Kidney (tissue), 14 donors: ENCODE measurements around the gene ZFTA. TPM values are rescaled to one million over a fixed set of nuclear protein-coding genes. Genes with fewer than 3 reads are reported as not detected.
A peak's percentile ranks its signal among the peaks of the same experiment; 100 is the strongest.

Experiments used
- DNase-seq, 5 donors: peaks; one replicate each; pipeline ENCODE4 v3.0.0-alpha.2; 2013 to 2020
- FAIRE-seq: peaks from 2 replicates; lab custom pipeline; 2012; peaks lifted over from hg19 to GRCh38; lab: Jason Lieb, UNC
- H3K27ac ChIP-seq, 2 donors: one replicate each; pipeline ENCODE4 v1.7.0; 2013; ENCODE audit warnings: low read depth in 2 of 2, low read length in 2 of 2, inconsistent platforms in 1 of 2
- H3K27me3 ChIP-seq: one replicate; pipeline ENCODE4 v1.7.1; 2013; ENCODE audit warnings: low read length, inconsistent platforms; ENCODE audit not compliant: control insufficient read depth, insufficient read depth
- H3K36me3 ChIP-seq, 3 donors: one replicate each; pipeline versions ENCODE4 v1.7.0 to v1.7.1; 2013; ENCODE audit warnings: low read length in 3 of 3, control low read depth in 1 of 3, inconsistent platforms in 1 of 3; ENCODE audit not compliant: insufficient read depth in 3 of 3, control insufficient read depth in 2 of 3
- H3K4me1 ChIP-seq, 3 donors: one replicate each; pipeline versions ENCODE4 v1.7.0 to v1.7.1; 2013; ENCODE audit warnings: low read length in 3 of 3, inconsistent platforms in 1 of 3, low read depth in 1 of 3; ENCODE audit not compliant: control insufficient read depth in 2 of 3, insufficient read depth in 2 of 3
- H3K4me3 ChIP-seq, 3 donors: one replicate each; pipeline versions ENCODE4 v1.7.0 to v1.8.1; 2013; ENCODE audit warnings: low read length in 3 of 3, control low read depth in 1 of 3, inconsistent platforms in 1 of 3
- H3K9ac ChIP-seq, 3 donors: one replicate each; pipeline versions ENCODE4 v1.7.0 to v1.7.1; 2013; ENCODE audit warnings: low read length in 3 of 3, control low read depth in 1 of 3, inconsistent platforms in 1 of 3
- H3K9me3 ChIP-seq, 3 donors: one replicate each; pipeline versions ENCODE4 v1.7.0 to v1.7.1; 2013; ENCODE audit warnings: low read length in 3 of 3, control low read depth in 1 of 3, inconsistent platforms in 1 of 3; ENCODE audit not compliant: control insufficient read depth in 2 of 3, insufficient read depth in 1 of 3
- intact Hi-C: fragments of 100-400 bp; cut with DNase I; formaldehyde crosslinking; loops from one replicate; pipeline ENCODE4 v1.11.1; 2022
- polyA plus RNA-seq: library from polyadenylated mRNA; stranded (reverse); fragments of 350-450 nt; fragmentation: Illumina TruSeq; extraction: RNeasy Lipid Tissue Mini Kit (QIAGEN cat#74804); gene quantifications from one replicate; pipeline ENCODE4 v1.2.3, GENCODE V29; 2014; ENCODE audit warnings: low read depth, low replicate concordance; ENCODE audit not compliant: insufficient read depth
- total RNA-seq: library from RNA; stranded (reverse); fragmentation: NEBNext Ultra II Directional; extraction: Animal tissue kit (Norgen Biotek cat#: 25700); gene quantifications from one replicate; pipeline ENCODE4 v1.2.1, GENCODE V29; 2021
- TF ChIP-seq, protein P1 (sequence below): IDR thresholded peaks from 3 replicates; pipeline ENCODE4 v1.5.1; 2012; ENCODE audit warnings: mild to moderate bottlenecking, moderate library complexity, borderline replicate concordance; ENCODE audit not compliant: insufficient read depth; ENCODE audit errors: extremely low read depth
- donor health status: control.
- donor health status: control.
- donor health status: control.
- donor health status: control.
- donor health status: control.
- donor health status: DM: yes; HTN: yes; CAD: no.
- donor health status: Normal renal cell carcinoma (clear cell type).

ZFTA gene
- total and polyA plus RNA-seq, 2 donors from 2014 or later, result 10.8 to 14.4 TPM

DNA sequence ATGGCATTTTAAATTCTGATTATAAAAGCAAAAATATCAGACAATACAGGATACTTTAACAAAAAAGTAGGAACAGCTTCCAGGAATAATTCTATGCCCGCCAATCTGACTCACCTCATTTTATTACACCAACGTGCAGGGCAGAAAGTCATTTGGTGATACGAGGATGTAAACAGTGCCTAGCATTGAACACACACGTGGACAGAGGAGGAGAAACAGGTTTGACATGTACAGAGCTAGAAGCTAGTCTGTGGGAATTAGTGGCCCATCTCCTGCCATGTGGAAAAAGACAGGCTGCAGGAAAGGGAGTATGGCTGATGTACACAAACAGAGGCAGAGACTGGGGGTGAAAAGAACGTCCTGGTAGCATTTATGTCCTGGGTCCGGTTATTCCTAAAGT lies 35.7 kb upstream of the ZFTA start:
- H3K36me3 ChIP-seq, result no peaks in the 10 kb centered on the region
- intact Hi-C loops, result no loop called here
- no peaks in the 10 kb centered on the region for H3K9me3 ChIP-seq
- H3K27me3 ChIP-seq, result no peaks in the 10 kb centered on the region
- DNase-seq, result peak in 1 of 5 donors; percentile 48
- H3K27ac ChIP-seq, result no peak overlapping the region
- FAIRE-seq, result no peak
- H3K4me3 ChIP-seq, result no peak overlapping the region
- TF ChIP-seq, protein P1, sequence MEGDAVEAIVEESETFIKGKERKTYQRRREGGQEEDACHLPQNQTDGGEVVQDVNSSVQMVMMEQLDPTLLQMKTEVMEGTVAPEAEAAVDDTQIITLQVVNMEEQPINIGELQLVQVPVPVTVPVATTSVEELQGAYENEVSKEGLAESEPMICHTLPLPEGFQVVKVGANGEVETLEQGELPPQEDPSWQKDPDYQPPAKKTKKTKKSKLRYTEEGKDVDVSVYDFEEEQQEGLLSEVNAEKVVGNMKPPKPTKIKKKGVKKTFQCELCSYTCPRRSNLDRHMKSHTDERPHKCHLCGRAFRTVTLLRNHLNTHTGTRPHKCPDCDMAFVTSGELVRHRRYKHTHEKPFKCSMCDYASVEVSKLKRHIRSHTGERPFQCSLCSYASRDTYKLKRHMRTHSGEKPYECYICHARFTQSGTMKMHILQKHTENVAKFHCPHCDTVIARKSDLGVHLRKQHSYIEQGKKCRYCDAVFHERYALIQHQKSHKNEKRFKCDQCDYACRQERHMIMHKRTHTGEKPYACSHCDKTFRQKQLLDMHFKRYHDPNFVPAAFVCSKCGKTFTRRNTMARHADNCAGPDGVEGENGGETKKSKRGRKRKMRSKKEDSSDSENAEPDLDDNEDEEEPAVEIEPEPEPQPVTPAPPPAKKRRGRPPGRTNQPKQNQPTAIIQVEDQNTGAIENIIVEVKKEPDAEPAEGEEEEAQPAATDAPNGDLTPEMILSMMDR, result no peak
- H3K4me1 ChIP-seq, result no peaks in the 10 kb centered on the region
- no peak overlapping the region for H3K9ac ChIP-seq

DNA sequence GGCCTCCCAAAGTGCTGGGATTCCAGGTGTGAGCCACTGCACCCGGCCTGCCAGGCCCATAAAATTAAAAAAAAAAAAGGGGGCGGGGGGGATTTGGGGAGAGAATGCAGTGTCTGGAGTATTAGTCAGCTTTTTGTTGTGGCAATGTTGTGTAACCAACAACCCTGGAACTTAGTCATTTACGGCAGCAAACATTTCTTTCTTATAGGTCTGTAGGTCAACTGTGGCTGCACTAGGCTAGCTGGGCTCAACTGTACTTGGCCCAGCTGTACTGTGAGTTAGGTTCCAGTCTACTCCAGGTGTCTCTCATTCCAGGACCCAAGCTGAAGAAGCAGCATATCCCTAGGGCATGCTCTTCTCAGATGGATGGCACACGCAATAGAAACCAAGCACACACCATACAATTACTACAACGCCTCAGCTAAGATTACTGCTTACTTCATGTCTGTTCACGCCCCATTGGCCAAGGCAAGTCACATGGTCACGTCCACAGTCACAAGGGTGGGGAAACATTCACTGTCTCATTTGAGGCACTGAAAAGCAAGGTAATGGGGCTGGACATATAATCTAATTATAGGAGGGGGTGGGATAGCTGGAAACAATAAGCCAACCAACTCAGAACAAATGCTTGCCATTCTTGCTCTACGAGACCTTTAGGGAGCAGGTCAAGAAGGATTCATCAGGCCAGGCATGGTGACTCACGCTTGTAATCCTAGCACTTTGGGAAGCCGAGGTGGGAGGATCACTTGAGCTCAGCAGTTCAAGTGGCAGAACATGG lies 34.3 kb upstream of the ZFTA start:
- Histone ChIP-seq H3K36me3 (no peaks in the 10 kb centered on the region), H3K4me1 (no peaks in the 10 kb centered on the region), H3K4me3 (no peak overlapping the region), H3K27me3 (no peaks in the 10 kb centered on the region), H3K27ac (no peak overlapping the region), H3K9ac (no peak overlapping the region), H3K9me3 (no peaks in the 10 kb centered on the region)
- FAIRE-seq (no peak), DNase-seq (peak in 4 of 5 donors; percentile 24 to 67 (median 48))
- TF ChIP-seq, protein P1, result no peak
- intact Hi-C loops, result no loop called here

DNA sequence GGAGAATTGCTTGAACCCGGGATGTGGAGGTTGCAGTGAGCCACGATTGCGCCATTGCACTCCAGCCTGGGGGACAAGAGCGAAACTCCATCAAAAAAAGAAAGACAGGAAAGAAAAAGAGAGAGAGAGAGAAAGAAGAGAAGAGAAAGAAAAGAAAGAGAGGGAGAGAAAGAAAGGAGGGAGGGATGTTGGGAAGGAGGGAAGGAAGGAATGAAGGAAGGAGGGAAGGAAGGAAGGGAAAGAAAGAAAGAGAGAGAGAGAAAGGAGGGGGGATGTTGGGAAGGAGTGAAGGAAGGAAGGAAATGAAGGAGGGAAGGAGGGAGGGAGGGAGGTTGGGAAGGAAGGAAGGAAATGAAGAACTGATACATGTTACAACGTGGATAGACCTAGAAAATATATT lies 32.3 kb upstream of the ZFTA start:
- Histone ChIP-seq H3K4me3 (no peak overlapping the region), H3K9ac (no peak overlapping the region), H3K9me3 (no peaks in the 10 kb centered on the region), H3K27me3 (no peaks in the 10 kb centered on the region), H3K4me1 (no peaks in the 10 kb centered on the region), H3K27ac (no peak overlapping the region), H3K36me3 (no peaks in the 10 kb centered on the region)
- intact Hi-C loops, result no loop called here
- no peak for DNase-seq
- TF ChIP-seq, protein P1, result no peak
- no peak for FAIRE-seq
